DOHH2 (cell line): ENCODE results near the gene KHDC3L.
A peak's percentile ranks its signal among the peaks of the same experiment; 100 is the strongest.
"Not testable (repeated sequence)": the region's sequence is repeated elsewhere in the genome, so short reads cannot be mapped to it uniquely, and the experiment has no call there.

Experiments used
- H3F3A ChIP-seq: fragments of 200-600 bp; sonication (generic), shearing (Covaris generic); 2 replicates; pipeline ENCODE4 v1.6.0; 2016; ENCODE audit warnings: antibody characterized with exemption, mild to moderate bottlenecking; ENCODE audit not compliant: control insufficient read depth, insufficient read depth
- H3K27ac ChIP-seq: fragments of 200-600 bp; sonication (generic); 2 replicates; pipeline ENCODE4 v1.5.1; 2014; ENCODE audit warnings: low read depth, mild to moderate bottlenecking, low read length, moderate library complexity
- H3K27me3 ChIP-seq: fragments of 200-600 bp; sonication (generic); 2 replicates; pipeline ENCODE4 v1.6.1; 2014; ENCODE audit warnings: mild to moderate bottlenecking, low read length, mixed read lengths; ENCODE audit not compliant: control insufficient read depth
- H3K36me3 ChIP-seq: fragments of 200-600 bp; sonication (generic); 2 replicates; pipeline ENCODE4 v1.6.1; 2014; ENCODE audit warnings: mild to moderate bottlenecking, low read length, moderate library complexity, mixed read lengths; ENCODE audit not compliant: control insufficient read depth
- H3K4me1 ChIP-seq: fragments of 200-600 bp; sonication (generic); 2 replicates; pipeline ENCODE4 v1.6.1; 2014; ENCODE audit warnings: mild to moderate bottlenecking, low read length, mixed read lengths; ENCODE audit not compliant: control insufficient read depth
- H3K4me2 ChIP-seq: fragments of 200-600 bp; sonication (generic); 2 replicates; pipeline ENCODE4 v1.6.0; 2014; ENCODE audit warnings: mild to moderate bottlenecking, low read length, moderate library complexity
- H3K4me3 ChIP-seq: fragments of 200-600 bp; sonication (generic); 2 replicates; pipeline ENCODE4 v1.5.1; 2014; ENCODE audit warnings: mild to moderate bottlenecking, low read length, mixed read lengths
- H3K79me2 ChIP-seq: fragments of 200-600 bp; sonication (generic); 2 replicates; pipeline ENCODE4 v1.6.1; 2014; ENCODE audit warnings: mild to moderate bottlenecking, low read length, mixed read lengths; ENCODE audit not compliant: control insufficient read depth
- H3K9me2 ChIP-seq: fragments of 200-600 bp; sonication (generic); replicated peaks from 2 replicates; pipeline ENCODE4 v1.6.1; 2014; ENCODE audit warnings: mild to moderate bottlenecking, low read length, mixed read lengths; ENCODE audit not compliant: control insufficient read depth
- H3K9me3 ChIP-seq: fragments of 200-600 bp; sonication (generic); 2 replicates; pipeline ENCODE4 v1.6.1; 2014; ENCODE audit warnings: antibody characterized with exemption, low read length, mixed read lengths; ENCODE audit not compliant: control insufficient read depth, insufficient read depth
- H4K20me1 ChIP-seq: fragments of 200-600 bp; sonication (generic); 2 replicates; pipeline ENCODE4 v1.6.0; 2014; ENCODE audit warnings: low read depth, mild to moderate bottlenecking, antibody characterized with exemption, low read length, moderate library complexity; ENCODE audit not compliant: control insufficient read depth, insufficient read depth
- EZH2phosphoT487 ChIP-seq: fragments of 200-600 bp; sonication (generic); IDR thresholded peaks from 2 replicates; pipeline ENCODE4 v1.6.1; 2017; ENCODE audit warnings: borderline replicate concordance, mild to moderate bottlenecking, antibody characterized with exemption, low read length, moderate library complexity, mixed read lengths
- TF ChIP-seq, protein P1 (sequence below): fragments of 200-600 bp; sonication (generic); IDR thresholded peaks from one replicate; pipeline ENCODE4 v1.5.1; 2014; ENCODE audit warnings: antibody characterized with exemption, mild to moderate bottlenecking, low read depth, low read length; ENCODE audit not compliant: poor library complexity, severe bottlenecking

Gene KHDC3L

DNA sequence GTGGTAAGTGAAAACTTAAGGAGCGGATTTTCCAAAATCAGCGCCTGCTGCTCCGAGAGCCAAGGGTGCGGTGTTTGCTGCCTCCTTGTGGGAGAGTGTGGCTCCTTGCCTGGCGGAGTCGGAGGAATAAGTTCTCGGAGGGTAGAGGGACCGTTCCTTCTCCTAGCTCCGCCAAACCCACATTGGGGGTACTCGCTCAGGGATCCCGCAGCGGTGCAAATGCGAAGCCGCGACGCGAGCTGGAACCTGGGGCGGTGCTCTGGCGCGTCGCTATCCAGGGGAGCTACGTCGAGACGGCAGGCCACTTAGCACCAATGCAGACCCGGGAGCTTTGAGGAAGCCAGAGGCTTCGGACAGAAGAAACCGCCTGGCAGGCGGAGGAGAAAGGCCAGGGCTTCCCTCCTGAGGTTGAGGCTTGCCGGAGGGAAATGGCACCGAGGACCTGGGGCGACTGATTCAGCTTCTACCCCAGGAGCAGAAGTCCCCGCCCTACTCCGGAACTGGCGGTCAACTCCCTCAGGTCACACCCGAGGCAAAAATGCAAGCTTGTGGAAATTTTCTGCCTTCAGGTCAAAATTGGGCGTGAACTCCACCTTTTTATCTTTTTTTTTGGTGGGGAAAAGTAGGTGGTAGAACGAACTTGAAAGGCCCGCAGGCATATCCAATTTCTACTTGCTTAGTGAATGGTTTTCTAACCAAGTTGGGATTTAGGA, 26.5 kb downstream of the KHDC3L start:
- no peaks in the 10 kb centered on the region for H4K20me1 ChIP-seq
- no peaks in the 10 kb centered on the region for H3K9me2 ChIP-seq
- peak overlapping the region; percentile 65 for H3K4me3 ChIP-seq
- peaks cover 6% of the 10 kb centered on the region for H3K4me1 ChIP-seq
- no peaks in the 10 kb centered on the region for H3K9me3 ChIP-seq
- no peak overlapping the region for H3K27ac ChIP-seq
- H3F3A ChIP-seq = no peaks in the 10 kb centered on the region
- H3K4me2 ChIP-seq = peak overlapping the region; percentile 57
- TF ChIP-seq EZH2phosphoT487 = no peak
- TF ChIP-seq, protein P1, sequence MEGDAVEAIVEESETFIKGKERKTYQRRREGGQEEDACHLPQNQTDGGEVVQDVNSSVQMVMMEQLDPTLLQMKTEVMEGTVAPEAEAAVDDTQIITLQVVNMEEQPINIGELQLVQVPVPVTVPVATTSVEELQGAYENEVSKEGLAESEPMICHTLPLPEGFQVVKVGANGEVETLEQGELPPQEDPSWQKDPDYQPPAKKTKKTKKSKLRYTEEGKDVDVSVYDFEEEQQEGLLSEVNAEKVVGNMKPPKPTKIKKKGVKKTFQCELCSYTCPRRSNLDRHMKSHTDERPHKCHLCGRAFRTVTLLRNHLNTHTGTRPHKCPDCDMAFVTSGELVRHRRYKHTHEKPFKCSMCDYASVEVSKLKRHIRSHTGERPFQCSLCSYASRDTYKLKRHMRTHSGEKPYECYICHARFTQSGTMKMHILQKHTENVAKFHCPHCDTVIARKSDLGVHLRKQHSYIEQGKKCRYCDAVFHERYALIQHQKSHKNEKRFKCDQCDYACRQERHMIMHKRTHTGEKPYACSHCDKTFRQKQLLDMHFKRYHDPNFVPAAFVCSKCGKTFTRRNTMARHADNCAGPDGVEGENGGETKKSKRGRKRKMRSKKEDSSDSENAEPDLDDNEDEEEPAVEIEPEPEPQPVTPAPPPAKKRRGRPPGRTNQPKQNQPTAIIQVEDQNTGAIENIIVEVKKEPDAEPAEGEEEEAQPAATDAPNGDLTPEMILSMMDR = peak; percentile 39
- H3K79me2 ChIP-seq = no peaks in the 10 kb centered on the region
- H3K36me3 ChIP-seq = no peaks in the 10 kb centered on the region
- H3K27me3 ChIP-seq = peaks cover 13% of the 10 kb centered on the region

DNA sequence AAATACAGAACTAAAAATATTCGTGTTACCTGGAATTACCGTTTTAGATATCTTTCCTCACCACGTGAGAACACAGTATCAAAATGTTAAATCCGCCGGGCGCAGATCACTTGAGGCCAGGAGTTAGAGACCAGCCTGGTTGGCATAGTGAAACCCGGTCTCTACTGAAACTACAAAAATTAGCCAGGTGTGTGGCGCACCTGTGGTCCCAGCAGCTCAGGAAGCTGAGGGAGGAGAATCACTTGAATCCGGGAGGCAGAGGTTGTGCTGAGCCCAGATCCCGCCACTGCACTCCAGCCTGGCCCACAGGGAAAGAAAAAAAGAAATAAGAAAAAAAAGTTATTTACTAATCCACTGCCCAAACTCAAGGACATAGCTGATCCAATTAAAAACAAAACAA, 27.4 kb downstream of the KHDC3L start:
- H3K27me3 ChIP-seq = peaks cover 13% of the 10 kb centered on the region
- H4K20me1 ChIP-seq = no peaks in the 10 kb centered on the region
- no peak overlapping the region for H3K4me2 ChIP-seq
- no peak for TF ChIP-seq EZH2phosphoT487
- TF ChIP-seq, protein P1 = no peak
- no peaks in the 10 kb centered on the region for H3K79me2 ChIP-seq
- H3K9me3 ChIP-seq = no peaks in the 10 kb centered on the region
- H3F3A ChIP-seq = no peaks in the 10 kb centered on the region
- no peak overlapping the region for H3K27ac ChIP-seq
- H3K4me1 ChIP-seq = peaks cover 6% of the 10 kb centered on the region
- no peaks in the 10 kb centered on the region for H3K9me2 ChIP-seq
- H3K4me3 ChIP-seq = no peak overlapping the region
- no peaks in the 10 kb centered on the region for H3K36me3 ChIP-seq

- Histone ChIP-seq H3K36me3 (no peaks in the 10 kb centered on the region), H3K27ac (no peak overlapping the region), H3K27me3 (peaks cover 13% of the 10 kb centered on the region), H3K4me2 (no peak overlapping the region), H3K9me2 (no peaks in the 10 kb centered on the region), H3K79me2 (no peaks in the 10 kb centered on the region), H3K9me3 (no peaks in the 10 kb centered on the region), H3F3A (no peaks in the 10 kb centered on the region), H4K20me1 (no peaks in the 10 kb centered on the region), H3K4me1 (peaks cover 6% of the 10 kb centered on the region), H3K4me3 (no peak overlapping the region)
- TF ChIP-seq, protein P1 = no peak
- no peak for TF ChIP-seq EZH2phosphoT487
Observed at GRCh38 chr6:73391675-73392074, 29.2 kb downstream of the KHDC3L start.

DNA sequence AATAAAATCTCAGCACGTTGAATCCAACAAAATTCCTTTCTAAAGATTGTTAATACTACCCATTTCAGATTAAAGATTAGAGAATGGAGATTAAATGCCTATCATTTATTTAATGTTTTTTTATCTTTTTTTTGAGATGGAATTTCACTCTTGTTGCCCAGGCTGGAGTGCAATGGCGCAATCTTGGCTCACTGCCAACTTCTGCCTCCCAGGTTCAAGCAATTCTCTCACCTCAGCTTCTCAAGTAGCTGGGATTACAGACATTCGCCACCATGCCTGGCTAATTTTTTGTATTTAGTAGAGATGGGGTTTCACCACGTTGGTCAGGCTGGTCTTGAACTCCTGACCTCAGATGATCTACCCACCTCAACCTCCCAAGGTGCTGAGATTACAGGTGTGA, 29.7 kb downstream of the KHDC3L start:
- not testable (repeated sequence) for H3K9me3 ChIP-seq, H3K36me3 ChIP-seq, H3K27ac ChIP-seq, H3K4me1 ChIP-seq, H4K20me1 ChIP-seq, H3K9me2 ChIP-seq, H3F3A ChIP-seq, H3K4me2 ChIP-seq, H3K4me3 ChIP-seq, H3K79me2 ChIP-seq
- H3K27me3 ChIP-seq = peaks cover 13% of the 10 kb centered on the region
